IMR-90 (cell line): Measurements from ENCODE around the gene HOMEZ. TPM values are rescaled to one million over a fixed set of nuclear protein-coding genes. Genes with fewer than 3 reads are reported as not detected.

Experiments
- ATAC-seq: fragments of 200-7000 bp; cut with Tn5 transposase; 2 replicates; pipeline ENCODE4 v1.9.1; 2020; ENCODE audit warnings: low read depth, mild to moderate bottlenecking, moderate library complexity
- BruUV-seq: library from RNA; stranded (reverse); fragments of 400-500 nt; replicated peaks from 2 replicates; lab custom pipeline; 2021; lab: Mats Ljungman, UMichigan
- CTCF ChIA-PET: fragments of 300-600 bp; formaldehyde crosslinking; extraction: SDS; loops from one replicate; lab custom pipeline; 2021; ENCODE audit warnings: antibody characterized with exemption; lab: Yijun Ruan, JAX
- POLR2A ChIA-PET: fragments of 300-600 bp; sonication (Branson Sonifier 250); formaldehyde crosslinking; loops from one replicate; lab custom pipeline; 2022; ENCODE audit warnings: antibody characterized with exemption; ENCODE audit not compliant: unreplicated experiment; lab: Charles Lee
- DNase-seq: peaks from one replicate; pipeline ENCODE4 v3.0.0; 2013
- H2AFZ ChIP-seq: replicated peaks from 2 replicates; pipeline ENCODE3; 2013; ENCODE audit warnings: low read length, mild to moderate bottlenecking; ENCODE audit not compliant: poor library complexity
- H2AK5ac ChIP-seq: 2 replicates; pipeline ENCODE4 v1.6.1; 2013; ENCODE audit warnings: low read depth, low read length, inconsistent platforms
- H2AK9ac ChIP-seq: replicated peaks from 2 replicates; pipeline ENCODE3; 2013; ENCODE audit warnings: mild to moderate bottlenecking, low read depth, low read length, moderate library complexity; ENCODE audit not compliant: poor library complexity
- H2BK120ac ChIP-seq: 2 replicates; pipeline ENCODE4 v1.6.1; 2013; ENCODE audit warnings: low read depth, low read length, inconsistent platforms
- H2BK15ac ChIP-seq: 3 replicates; pipeline ENCODE4 v1.6.1; 2013; ENCODE audit warnings: low read depth, low read length, inconsistent platforms
- H2BK20ac ChIP-seq: 2 replicates; pipeline ENCODE4 v1.6.1; 2013; ENCODE audit warnings: low read depth, mild to moderate bottlenecking, inconsistent platforms, low read length, moderate library complexity
- H2BK5ac ChIP-seq: 2 replicates; pipeline ENCODE4 v1.6.1; 2013; ENCODE audit warnings: mild to moderate bottlenecking, low read depth, low read length, inconsistent platforms; ENCODE audit not compliant: poor library complexity, severe bottlenecking
- H3K14ac ChIP-seq: replicated peaks from 2 replicates; pipeline ENCODE4 v1.6.1; 2013; ENCODE audit warnings: low read depth, low read length, inconsistent platforms
- H3K18ac ChIP-seq: 2 replicates; pipeline ENCODE4 v1.6.1; 2013; ENCODE audit warnings: low read depth, low read length, control low read depth
- H3K23ac ChIP-seq: 2 replicates; pipeline ENCODE4 v1.6.1; 2013; ENCODE audit warnings: low read depth, low read length, inconsistent platforms
- H3K27ac ChIP-seq: 2 replicates; pipeline ENCODE4 v1.5.1; 2013; ENCODE audit warnings: mild to moderate bottlenecking, control low read depth, low read length; ENCODE audit not compliant: insufficient read depth
- H3K27me3 ChIP-seq: 2 replicates; pipeline ENCODE4 v1.6.1; 2013; ENCODE audit warnings: low read length; ENCODE audit not compliant: control insufficient read depth, insufficient read depth
- H3K36me3 ChIP-seq: 2 replicates; pipeline ENCODE4 v1.6.1; 2013; ENCODE audit warnings: low read length, mixed read lengths; ENCODE audit not compliant: control insufficient read depth, insufficient read depth
- H3K4ac ChIP-seq: 2 replicates; pipeline ENCODE4 v1.6.1; 2013; ENCODE audit warnings: low read depth, low read length, inconsistent platforms
- H3K4me1 ChIP-seq: 2 replicates; pipeline ENCODE4 v1.6.1; 2013; ENCODE audit warnings: low read length, mixed read lengths; ENCODE audit not compliant: control insufficient read depth, insufficient read depth
- H3K4me2 ChIP-seq: 2 replicates; pipeline ENCODE4 v1.6.1; 2013; ENCODE audit warnings: low read depth, mild to moderate bottlenecking, control low read depth, low read length, moderate library complexity
- H3K4me3 ChIP-seq: 2 replicates; pipeline ENCODE4 v1.5.1; 2013; ENCODE audit warnings: low read depth, mild to moderate bottlenecking, control low read depth, low read length, moderate library complexity; ENCODE audit not compliant: insufficient read depth
- H3K56ac ChIP-seq: 2 replicates; pipeline ENCODE4 v1.6.1; 2013; ENCODE audit warnings: low read length, inconsistent platforms; ENCODE audit not compliant: insufficient read depth; ENCODE audit errors: extremely low read depth
- H3K79me1 ChIP-seq, 2 experiments: 2 replicates each; pipeline ENCODE4 v1.6.1; 2013; ENCODE audit warnings: low read length in 2 of 2, inconsistent platforms in 1 of 2, low read depth in 1 of 2
- H3K9ac ChIP-seq: 2 replicates; pipeline ENCODE4 v1.6.1; 2013; ENCODE audit warnings: low read depth, low read length, control low read depth
- H3K9me1 ChIP-seq: 2 replicates; pipeline ENCODE4 v1.6.1; 2013; ENCODE audit warnings: low read length, inconsistent platforms; ENCODE audit not compliant: insufficient read depth
- H3K9me3 ChIP-seq: 2 replicates; pipeline ENCODE4 v1.6.1; 2013; ENCODE audit warnings: low read length; ENCODE audit not compliant: control insufficient read depth, insufficient read depth
- H4K20me1 ChIP-seq: 2 replicates; pipeline ENCODE4 v1.6.1; 2013; ENCODE audit warnings: low read length, inconsistent platforms; ENCODE audit not compliant: insufficient read depth
- H4K5ac ChIP-seq: 2 replicates; pipeline ENCODE4 v1.6.1; 2013; ENCODE audit warnings: mild to moderate bottlenecking, low read depth, low read length, control low read depth
- H4K8ac ChIP-seq, 2 experiments: 2 replicates each; pipeline ENCODE4 v1.6.1; 2013; ENCODE audit warnings: low read depth in 2 of 2, low read length in 2 of 2, control low read depth in 1 of 2, inconsistent platforms in 1 of 2
- H4K91ac ChIP-seq: 2 replicates; pipeline ENCODE4 v1.6.1; 2013; ENCODE audit warnings: low read depth, low read length, inconsistent platforms; ENCODE audit not compliant: insufficient read depth
- BHLHE40 ChIP-seq: fragments of 150-350 bp; IDR thresholded peaks from 2 replicates; pipeline ENCODE4 v1.6.1; 2016; ENCODE audit warnings: mild to moderate bottlenecking, low read depth, low read length
- CEBPB ChIP-seq: IDR thresholded peaks from 2 replicates; pipeline ENCODE4 v1.6.1; 2012; ENCODE audit warnings: low read depth, low read length, improper control_type of control experiment
- FOS ChIP-seq: fragments of 150-350 bp; IDR thresholded peaks from 2 replicates; pipeline ENCODE4 v1.6.1; 2016; ENCODE audit warnings: low read depth, low read length
- MXI1 ChIP-seq: IDR thresholded peaks from 2 replicates; pipeline ENCODE4 v1.6.1; 2012; ENCODE audit warnings: low read depth, mild to moderate bottlenecking, low read length, moderate library complexity, borderline replicate concordance
- POLR2A ChIP-seq: IDR thresholded peaks from 2 replicates; pipeline ENCODE4 v1.6.1; 2012; ENCODE audit warnings: mild to moderate bottlenecking, low read depth, low read length
- SMC3 ChIP-seq: fragments of 150-350 bp; IDR thresholded peaks from 2 replicates; pipeline ENCODE4 v1.6.1; 2016; ENCODE audit warnings: low read depth, mild to moderate bottlenecking, antibody characterized with exemption, low read length, moderate library complexity
- USF2 ChIP-seq: fragments of 150-350 bp; IDR thresholded peaks from 2 replicates; pipeline ENCODE4 v1.6.1; 2017; ENCODE audit warnings: mild to moderate bottlenecking, antibody characterized with exemption, low read length, low read depth
- WGBS, 2 experiments: methylation state at CpG; one replicate each; pipeline versions ENCODE4 v1.1.5 to v1.1.7; 2013; ENCODE audit warnings: missing lambda C conversion rate in 2 of 2; ENCODE audit not compliant: insufficient read length in 1 of 2; ENCODE audit errors: extremely low coverage in 2 of 2; 5-methylcytosine and 5-hydroxymethylcytosine counted together
- dilution Hi-C: fragments of 300-500 bp; cut with HindIII; formaldehyde crosslinking; loops from one replicate; pipeline ENCODE4 v1.14.3; 2018; ENCODE audit warnings: low sequenced_read_pairs; ENCODE audit not compliant: unreplicated experiment
- in situ Hi-C: fragments of 300-500 bp; cut with MboI; formaldehyde crosslinking; loops from 3 replicates; pipeline ENCODE4 v1.14.3; 2019; ENCODE audit warnings: low sequenced_read_pairs, inconsistent platforms, mixed read lengths
- intact Hi-C: fragments of 100-400 bp; cut with micrococcal nuclease; formaldehyde crosslinking; loops from 2 replicates; pipeline ENCODE4 v1.10.0; 2022
- polyA plus RNA-seq, 3 experiments: library from polyadenylated mRNA; depleted of rRNA; stranded (reverse); fragments of >200 nt; gene quantifications; 2 replicates each; pipeline ENCODE4 v1.2.3, GENCODE V29; 2012; ENCODE audit warnings: low replicate concordance in 1 of 3
- total RNA-seq: library from RNA; depleted of rRNA; stranded (reverse); fragments of >200 nt; gene quantifications from 2 replicates; pipeline ENCODE4 v1.2.3, GENCODE V29; 2012

Gene HOMEZ
- total and polyA plus RNA-seq, 2 of the 4 experiments (the other 2 are of a cell fraction): 7.7 to 9.7 TPM

- H2BK20ac ChIP-seq: no peak overlapping the region
- H4K91ac ChIP-seq: peak overlapping the region; percentile 66
- peaks cover 15 to 16% of the 10 kb centered on the region in 2 experiments for H3K79me1 ChIP-seq
- peak overlapping the region; percentile 97 for H2AFZ ChIP-seq
- intact Hi-C loops (loop anchor here (1.0 kb wide), 1 partner anchor 36 kb away; the partner anchor contains the start of gene PABPN1), dilution Hi-C loops (no loop called here), in situ Hi-C loops (no loop called here)
- peak; percentile 33 for ATAC-seq
- H2BK5ac ChIP-seq: peak overlapping the region; percentile 26
- peak overlapping the region; percentile 48 for H3K4ac ChIP-seq
- no peaks in the 10 kb centered on the region; the same call in 1 of the 2 replicates for H3K27me3 ChIP-seq
- ChIA-PET POLR2A (no interaction called here), CTCF (no interaction called here)
- peak overlapping the region; percentile 14; the same call in 1 of the 2 replicates for H4K5ac ChIP-seq
- peak overlapping the region; percentile 84 for H3K9ac ChIP-seq
- peak overlapping the region; percentile 73 for H3K56ac ChIP-seq
- H3K4me3 ChIP-seq: peak overlapping the region; percentile 95
- peak overlapping the region; percentile 47; the same call in 1 of the 2 replicates for H3K18ac ChIP-seq
- H2BK15ac ChIP-seq: no peak overlapping the region
- no TSS peak for BruUV-seq
- peak overlapping the region; percentile 51 for H3K27ac ChIP-seq
- WGBS, 2 experiments: no CpG with 5 or more reads among the region's 22 CpGs
- H3K9me1 ChIP-seq: peaks cover 6% of the 10 kb centered on the region; the same call in 1 of the 2 replicates
- TF ChIP-seq FOS (no peak), MXI1 (no peak), POLR2A (no peak), BHLHE40 (no peak), USF2 (no peak), SMC3 (no peak), CEBPB (no peak)
- H3K23ac ChIP-seq: peak overlapping the region; percentile 83
- no peaks in the 10 kb centered on the region for H4K20me1 ChIP-seq
- H3K4me1 ChIP-seq: peaks cover 7% of the 10 kb centered on the region
- DNase-seq: no peak
- peak overlapping the region; percentile 60 for H3K14ac ChIP-seq
- peak overlapping the region; percentile 99 for H3K4me2 ChIP-seq
- H2BK120ac ChIP-seq: no peak overlapping the region
- no peaks in the 10 kb centered on the region for H3K36me3 ChIP-seq
- no peaks in the 10 kb centered on the region for H3K9me3 ChIP-seq
- peak overlapping the region; percentile 67 to 79 for H4K8ac ChIP-seq
- H2AK9ac ChIP-seq: peak overlapping the region; percentile 83
- peak overlapping the region; percentile 78 for H2AK5ac ChIP-seq
Observed at GRCh38 chr14:23285530-23286019, 357 bp downstream of the HOMEZ start.
